Type B pancreatic cell (in vitro differentiated cells): Measurements from ENCODE around the gene PHACTR2. TPM values are rescaled to one million over a fixed set of nuclear protein-coding genes. Genes with fewer than 3 reads are reported as not detected.
"Not testable (repeated sequence)": the region's sequence is repeated elsewhere in the genome, so short reads cannot be mapped to it uniquely, and the experiment has no call there.

Experiments
- DNase-seq: peaks from one replicate; pipeline ENCODE4 v3.0.0; 2021; ENCODE audit warnings: mixed read lengths; ENCODE audit not compliant: unreplicated experiment; ENCODE audit errors: extremely low spot score
- H3K27ac Mint-ChIP-seq: 2 replicates; pipeline ENCODE4 v1.8.0; 2021; ENCODE audit warnings: mild to moderate bottlenecking, mixed read lengths
- H3K27me3 Mint-ChIP-seq: 2 replicates; pipeline ENCODE4 v1.8.0; 2021; ENCODE audit warnings: mixed read lengths
- H3K36me3 Mint-ChIP-seq: 2 replicates; pipeline ENCODE4 v1.8.0; 2021; ENCODE audit warnings: mixed read lengths
- H3K4me1 Mint-ChIP-seq: one replicate; pipeline ENCODE4 v1.8.0; 2021; ENCODE audit warnings: mixed read lengths; ENCODE audit not compliant: unreplicated experiment
- H3K4me3 Mint-ChIP-seq: 2 replicates; pipeline ENCODE4 v1.8.0; 2021; ENCODE audit warnings: mild to moderate bottlenecking, mixed read lengths
- H3K9me3 Mint-ChIP-seq: 2 replicates; pipeline ENCODE4 v1.8.0; 2021; ENCODE audit warnings: mixed read lengths
- CTCF ChIP-seq: fragments of 200-600 bp; sonication (generic); conservative IDR thresholded peaks from 2 replicates; pipeline ENCODE4 v1.5.0; 2021; ENCODE audit warnings: antibody characterized with exemption, mild to moderate bottlenecking
- total RNA-seq: library from RNA; stranded (reverse); gene quantifications from 2 replicates; pipeline ENCODE4 v1.2.1, GENCODE V29; 2021; ENCODE audit warnings: low replicate concordance

Gene PHACTR2
- total RNA-seq, 1 donor from 2014 or later = 59.2 TPM

- Mint-ChIP-seq H3K4me1 (no peaks in the 10 kb centered on the region), H3K4me3 (no peak overlapping the region), H3K9me3 (peaks cover 9% of the 10 kb centered on the region), H3K36me3 (peaks cover 3% of the 10 kb centered on the region), H3K27ac (no peak overlapping the region), H3K27me3 (no peaks in the 10 kb centered on the region)
- TF ChIP-seq CTCF = no peak
- no peak for DNase-seq
Observed at GRCh38 chr6:143637691-143638090, 40.1 kb upstream of the PHACTR2 start.

- no peak for TF ChIP-seq CTCF
- no peaks in the 10 kb centered on the region for H3K27me3 Mint-ChIP-seq
- no peak overlapping the region for H3K27ac Mint-ChIP-seq
- H3K4me3 Mint-ChIP-seq = no peak overlapping the region
- peaks cover 3% of the 10 kb centered on the region for H3K36me3 Mint-ChIP-seq
- H3K9me3 Mint-ChIP-seq = no peaks in the 10 kb centered on the region
- DNase-seq = no peak
- peaks cover 7% of the 10 kb centered on the region for H3K4me1 Mint-ChIP-seq
Observed at GRCh38 chr6:143642403-143642802, 35.4 kb upstream of the PHACTR2 start.

GRCh38 chr6:143647191-143647590, 30.6 kb upstream of the PHACTR2 start:
- Mint-ChIP-seq H3K27me3 (no peaks in the 10 kb centered on the region), H3K4me1 (peaks cover 14% of the 10 kb centered on the region), H3K27ac (no peak overlapping the region), H3K4me3 (no peak overlapping the region), H3K36me3 (no peaks in the 10 kb centered on the region), H3K9me3 (no peaks in the 10 kb centered on the region)
- no peak for TF ChIP-seq CTCF
- no peak for DNase-seq

- Mint-ChIP-seq H3K9me3 (no peaks in the 10 kb centered on the region), H3K4me3 (no peak overlapping the region), H3K4me1 (peaks cover 17% of the 10 kb centered on the region), H3K27ac (no peak overlapping the region), H3K36me3 (no peaks in the 10 kb centered on the region), H3K27me3 (no peaks in the 10 kb centered on the region)
- no peak for TF ChIP-seq CTCF
- DNase-seq = no peak
Observed at GRCh38 chr6:143647732-143648131, 30.0 kb upstream of the PHACTR2 start.

- H3K4me1 Mint-ChIP-seq = peaks cover 24% of the 10 kb centered on the region
- H3K27ac Mint-ChIP-seq, H3K9me3 Mint-ChIP-seq, DNase-seq, H3K4me3 Mint-ChIP-seq, H3K27me3 Mint-ChIP-seq, H3K36me3 Mint-ChIP-seq: not testable (repeated sequence)
Observed at GRCh38 chr6:143649319-143649718, 28.4 kb upstream of the PHACTR2 start.

GRCh38 chr6:143651328-143651727, 26.4 kb upstream of the PHACTR2 start:
- peaks cover 24% of the 10 kb centered on the region for H3K4me1 Mint-ChIP-seq
- not testable (repeated sequence) for H3K27ac Mint-ChIP-seq, DNase-seq, H3K9me3 Mint-ChIP-seq, H3K4me3 Mint-ChIP-seq, H3K36me3 Mint-ChIP-seq, H3K27me3 Mint-ChIP-seq

- Mint-ChIP-seq H3K4me1 (peaks cover 12% of the 10 kb centered on the region), H3K36me3 (no peaks in the 10 kb centered on the region), H3K27me3 (no peaks in the 10 kb centered on the region), H3K27ac (no peak overlapping the region), H3K9me3 (peaks cover 5% of the 10 kb centered on the region), H3K4me3 (no peak overlapping the region)
- TF ChIP-seq CTCF = no peak
- DNase-seq = no peak
Observed at GRCh38 chr6:143652841-143653331, 24.9 kb upstream of the PHACTR2 start.
